GM21360 (cell line): ENCODE measurements around the gene GABARAPL1.
"Not testable (repeated sequence)": the region's sequence is repeated elsewhere in the genome, so short reads cannot be mapped to it uniquely, and the experiment has no call there.

ENCODE experiments used
- ATAC-seq: cut with Tn5 transposase; IDR thresholded peaks from one replicate; pipeline ENCODE4 v1.9.1; 2021; ENCODE audit warnings: mild to moderate bottlenecking, moderate library complexity; ENCODE audit not compliant: unreplicated experiment

The GABARAPL1 gene

GRCh38 chr12:10212739-10213131 lies at the start of gene GABARAPL1:
Gene GABARAPL1 (plus strand): TSS chr12:10212877. CDS start chr12:10213130, 253 bp downstream.
- ATAC-seq = peak; percentile 58

- ATAC-seq = no peak
Measured at GRCh38 chr12:10163084-10163483, 49.6 kb upstream of the GABARAPL1 start.

DNA sequence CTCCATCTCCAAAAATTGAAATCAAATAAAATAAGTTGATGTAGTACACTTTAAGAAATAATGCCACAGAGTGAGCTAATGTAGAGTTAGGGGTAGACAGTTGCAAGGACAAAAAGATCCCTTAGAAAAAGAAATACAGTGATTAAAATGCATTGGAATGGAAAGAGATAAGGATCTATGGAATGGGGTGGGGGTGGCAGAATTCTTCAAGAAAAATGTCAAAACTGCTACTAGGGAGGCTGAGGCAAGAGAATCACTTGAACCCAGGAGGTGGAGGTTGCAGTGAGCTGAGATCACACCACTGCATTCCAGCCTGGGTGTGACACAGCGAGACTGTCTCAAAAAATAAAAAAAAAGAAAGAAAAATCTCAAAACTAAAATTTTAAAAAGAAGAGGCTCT lies 47.3 kb upstream of the GABARAPL1 start:
- no peak for ATAC-seq

DNA sequence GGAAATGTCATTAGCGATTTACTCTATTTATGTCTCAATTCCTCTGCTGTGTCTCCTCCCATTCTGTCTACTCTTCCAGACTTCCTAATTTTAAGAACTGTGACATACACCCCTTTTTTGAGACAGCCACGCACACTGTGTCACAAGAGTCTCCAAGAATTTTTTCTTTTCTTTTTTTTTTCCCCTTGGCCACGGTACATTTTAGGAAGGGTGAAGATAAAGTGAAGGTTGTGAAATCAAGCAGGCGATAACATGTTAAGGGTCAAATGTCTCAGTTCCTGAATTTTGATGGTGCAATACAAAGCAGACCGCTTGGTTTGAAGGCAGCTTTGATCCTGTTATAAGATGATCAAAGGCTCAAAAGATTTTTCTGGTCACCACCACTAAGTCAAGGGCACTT lies 45.1 kb upstream of the GABARAPL1 start:
- no peak for ATAC-seq

GRCh38 chr12:10169104-10169503 lies 43.6 kb upstream of the GABARAPL1 start:
- ATAC-seq = no peak

DNA sequence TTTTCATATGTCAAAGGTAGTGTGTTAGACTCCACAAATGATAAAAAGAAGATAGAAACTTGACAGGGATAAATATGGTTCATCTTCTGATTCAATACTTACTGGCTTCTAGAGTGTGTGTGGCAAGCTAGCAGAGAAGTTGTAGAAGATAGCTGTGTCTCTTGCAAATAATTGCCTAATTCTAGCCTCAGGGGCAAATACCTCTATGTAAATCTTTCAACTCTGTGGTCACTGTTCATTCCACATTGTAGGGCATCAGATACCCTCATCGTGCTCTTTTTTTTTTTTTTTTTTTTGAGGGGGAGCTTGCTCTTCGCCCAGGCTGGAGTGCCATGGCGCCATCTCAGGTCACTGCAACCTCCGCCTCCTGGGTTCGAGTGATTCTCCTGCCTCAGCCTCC lies 42.5 kb upstream of the GABARAPL1 start:
- ATAC-seq = no peak

DNA sequence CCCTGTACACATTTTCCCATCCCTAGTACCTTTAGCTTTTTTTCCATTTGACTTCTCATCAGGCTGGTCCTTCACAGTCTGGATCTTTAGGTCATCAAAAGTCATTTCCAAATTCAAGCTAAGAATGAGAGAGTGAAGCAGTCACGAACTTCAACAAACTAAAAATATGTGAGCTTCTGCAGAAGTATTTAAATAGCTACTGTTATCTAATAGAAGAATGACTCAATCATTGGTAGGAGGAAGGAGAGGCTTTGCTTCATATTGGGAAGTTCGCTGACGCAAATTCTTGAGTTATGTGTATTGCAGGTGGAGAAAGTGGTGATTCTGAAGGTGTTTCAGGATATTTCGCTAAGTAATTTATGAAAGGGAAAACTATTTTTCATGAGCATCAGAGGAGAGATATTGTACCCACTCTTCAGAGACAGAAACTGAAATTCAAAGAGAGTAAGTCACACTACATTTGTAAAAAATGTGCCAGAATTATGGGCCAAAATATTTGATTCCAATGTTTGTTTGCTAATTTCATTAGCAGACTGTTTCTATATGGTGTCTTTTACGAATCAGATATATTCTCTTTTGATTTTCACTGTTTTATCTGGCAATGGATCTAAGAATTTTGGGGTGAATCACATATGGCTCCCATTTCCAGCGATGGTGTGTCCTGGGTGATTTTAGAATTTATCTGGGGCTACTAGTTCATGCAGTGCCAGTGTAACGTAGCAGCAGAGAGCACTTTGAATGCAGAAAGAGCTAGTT lies 40.5 kb upstream of the GABARAPL1 start, which contains the start of gene OLR1:
Gene OLR1, minus strand, starts transcription at position 160 of the 756 bp plus-strand sequence. Its CDS starts 55 bp downstream, at position 105.
- ATAC-seq = no peak

- ATAC-seq = no peak
Measured at GRCh38 chr12:10174986-10175614, 37.6 kb upstream of the GABARAPL1 start.

DNA sequence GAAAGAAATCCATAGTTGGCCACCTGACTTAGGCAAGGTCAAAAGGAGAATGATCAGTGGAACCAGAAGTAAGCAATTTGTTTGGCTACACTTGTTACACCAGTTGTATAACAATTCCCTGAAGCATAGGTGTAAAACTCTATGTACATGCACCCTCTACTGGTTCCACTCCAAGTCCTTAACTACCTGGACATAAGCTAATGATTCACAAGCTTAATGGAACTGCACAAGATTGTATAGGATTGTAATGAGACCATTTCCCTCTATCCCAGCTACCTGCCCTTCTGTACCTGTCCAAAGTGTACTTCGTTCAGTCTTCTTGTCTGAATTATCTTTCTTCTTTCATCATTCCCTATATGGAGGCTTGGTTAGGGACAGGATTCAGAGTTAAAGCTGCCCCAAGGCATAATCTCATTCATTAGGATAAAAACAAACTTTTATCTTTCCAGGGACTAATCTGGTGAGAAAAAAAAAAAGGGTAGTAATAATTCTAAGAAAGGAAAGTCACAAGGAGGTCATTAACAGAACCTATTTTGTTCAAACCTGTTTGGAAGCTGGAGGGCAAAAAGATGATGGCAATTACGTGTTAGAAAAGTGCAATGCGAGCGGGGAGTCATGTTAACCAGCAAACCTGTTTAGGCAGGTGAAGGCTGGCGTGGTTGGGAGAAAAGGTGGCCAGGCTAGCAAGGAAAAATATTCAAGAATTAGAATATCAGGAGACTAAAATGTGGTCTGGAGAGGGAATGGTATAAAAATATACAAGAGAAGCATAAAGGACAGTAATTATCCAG lies 36.6 kb upstream of the GABARAPL1 start:
- no peak for ATAC-seq

DNA sequence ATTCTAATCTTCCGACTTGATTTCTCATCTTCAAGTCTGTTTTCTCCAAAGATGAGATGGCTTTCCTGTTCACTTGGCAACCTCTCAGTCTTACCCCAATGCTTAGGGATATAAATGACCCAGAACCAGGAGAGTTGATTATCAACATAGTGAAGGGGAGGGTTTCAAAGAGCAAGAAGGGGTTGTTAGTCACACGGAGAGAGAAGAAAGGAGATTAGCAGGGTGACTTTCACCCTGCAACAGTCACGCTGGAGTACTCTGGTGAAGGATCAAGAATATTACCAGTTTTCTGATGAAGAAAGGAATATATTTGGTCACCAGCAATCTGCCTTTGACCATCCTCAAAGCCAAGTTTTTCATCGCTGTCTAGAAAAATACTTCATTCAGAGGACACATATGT lies 33.9 kb upstream of the GABARAPL1 start, which contains the start of gene TMEM52B:
Gene TMEM52B, plus strand, starts transcription at position 212 of the 400 bp plus-strand sequence. CDS start 543 bp downstream, outside the sequence.
- no peak for ATAC-seq

GRCh38 chr12:10179776-10180181 lies 32.9 kb upstream of the GABARAPL1 start:
- no peak for ATAC-seq

- ATAC-seq = no peak
Measured at GRCh38 chr12:10182354-10183049, 30.2 kb upstream of the GABARAPL1 start.

- ATAC-seq = no peak
Measured at GRCh38 chr12:10184261-10184843, 28.3 kb upstream of the GABARAPL1 start.

GRCh38 chr12:10186299-10186698 lies 26.4 kb upstream of the GABARAPL1 start:
- no peak for ATAC-seq

GRCh38 chr12:10186958-10187357 lies 25.7 kb upstream of the GABARAPL1 start:
- ATAC-seq = not testable (repeated sequence)

GRCh38 chr12:10189653-10190052 lies 23.0 kb upstream of the GABARAPL1 start:
- no peak for ATAC-seq

GRCh38 chr12:10190558-10191388 lies 21.9 kb upstream of the GABARAPL1 start:
- peak; percentile 83 for ATAC-seq

- no peak for ATAC-seq
Measured at GRCh38 chr12:10191865-10192264, 20.8 kb upstream of the GABARAPL1 start.

GRCh38 chr12:10194160-10194670 lies 18.5 kb upstream of the GABARAPL1 start:
- no peak for ATAC-seq
